ENCODE data around the gene ZC3H12D.

GRCh38 chr6:149503276-149503675 lies 18.5 kb upstream of the ZC3H12D start:
- no peak for TF ChIP-seq SIN3A (IDR thresholded peaks at IDR 0.05; ENCODE audit: borderline replicate concordance, insufficient read depth, low read length)
- TF ChIP-seq, protein P1, sequence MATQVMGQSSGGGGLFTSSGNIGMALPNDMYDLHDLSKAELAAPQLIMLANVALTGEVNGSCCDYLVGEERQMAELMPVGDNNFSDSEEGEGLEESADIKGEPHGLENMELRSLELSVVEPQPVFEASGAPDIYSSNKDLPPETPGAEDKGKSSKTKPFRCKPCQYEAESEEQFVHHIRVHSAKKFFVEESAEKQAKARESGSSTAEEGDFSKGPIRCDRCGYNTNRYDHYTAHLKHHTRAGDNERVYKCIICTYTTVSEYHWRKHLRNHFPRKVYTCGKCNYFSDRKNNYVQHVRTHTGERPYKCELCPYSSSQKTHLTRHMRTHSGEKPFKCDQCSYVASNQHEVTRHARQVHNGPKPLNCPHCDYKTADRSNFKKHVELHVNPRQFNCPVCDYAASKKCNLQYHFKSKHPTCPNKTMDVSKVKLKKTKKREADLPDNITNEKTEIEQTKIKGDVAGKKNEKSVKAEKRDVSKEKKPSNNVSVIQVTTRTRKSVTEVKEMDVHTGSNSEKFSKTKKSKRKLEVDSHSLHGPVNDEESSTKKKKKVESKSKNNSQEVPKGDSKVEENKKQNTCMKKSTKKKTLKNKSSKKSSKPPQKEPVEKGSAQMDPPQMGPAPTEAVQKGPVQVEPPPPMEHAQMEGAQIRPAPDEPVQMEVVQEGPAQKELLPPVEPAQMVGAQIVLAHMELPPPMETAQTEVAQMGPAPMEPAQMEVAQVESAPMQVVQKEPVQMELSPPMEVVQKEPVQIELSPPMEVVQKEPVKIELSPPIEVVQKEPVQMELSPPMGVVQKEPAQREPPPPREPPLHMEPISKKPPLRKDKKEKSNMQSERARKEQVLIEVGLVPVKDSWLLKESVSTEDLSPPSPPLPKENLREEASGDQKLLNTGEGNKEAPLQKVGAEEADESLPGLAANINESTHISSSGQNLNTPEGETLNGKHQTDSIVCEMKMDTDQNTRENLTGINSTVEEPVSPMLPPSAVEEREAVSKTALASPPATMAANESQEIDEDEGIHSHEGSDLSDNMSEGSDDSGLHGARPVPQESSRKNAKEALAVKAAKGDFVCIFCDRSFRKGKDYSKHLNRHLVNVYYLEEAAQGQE (IDR thresholded peaks at IDR 0.05; ENCODE audit: insufficient read depth in 1 of 2, low read depth in 2 of 2, low read length in 2 of 2): no peak
- no peak for TF ChIP-seq POLR2AphosphoS5 (IDR thresholded peaks at IDR 0.05; ENCODE audit: low read depth, low read length)

Measured in PFSK-1 (cell line).